HG03064 (cell line): ENCODE measurements around the gene TTYH2.
"Not testable (repeated sequence)": the region's sequence is repeated elsewhere in the genome, so short reads cannot be mapped to it uniquely, and the experiment has no call there.

Experiments used
- ATAC-seq: cut with Tn5 transposase; IDR thresholded peaks from one replicate; pipeline ENCODE4 v1.9.1; 2021; ENCODE audit warnings: low read depth; ENCODE audit not compliant: unreplicated experiment

Gene TTYH2

DNA sequence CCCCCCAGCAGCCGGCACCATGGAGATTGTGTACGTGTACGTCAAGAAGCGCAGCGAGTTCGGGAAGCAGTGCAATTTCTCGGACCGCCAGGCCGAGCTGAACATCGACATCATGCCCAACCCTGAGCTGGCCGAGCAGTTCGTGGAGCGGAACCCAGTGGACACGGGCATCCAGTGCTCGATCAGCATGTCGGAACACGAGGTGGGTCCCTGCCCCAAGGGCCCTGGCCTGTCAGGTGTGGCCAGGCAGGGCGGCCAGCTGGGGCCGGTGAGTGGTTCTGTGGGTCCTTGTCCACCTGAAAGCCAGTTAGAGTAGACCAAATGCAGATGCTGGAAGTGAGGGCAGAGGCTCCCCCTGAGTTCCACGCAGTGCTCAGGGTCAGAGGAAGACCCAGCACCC, 68.4 kb downstream of the TTYH2 start:
- ATAC-seq, result no peak

DNA sequence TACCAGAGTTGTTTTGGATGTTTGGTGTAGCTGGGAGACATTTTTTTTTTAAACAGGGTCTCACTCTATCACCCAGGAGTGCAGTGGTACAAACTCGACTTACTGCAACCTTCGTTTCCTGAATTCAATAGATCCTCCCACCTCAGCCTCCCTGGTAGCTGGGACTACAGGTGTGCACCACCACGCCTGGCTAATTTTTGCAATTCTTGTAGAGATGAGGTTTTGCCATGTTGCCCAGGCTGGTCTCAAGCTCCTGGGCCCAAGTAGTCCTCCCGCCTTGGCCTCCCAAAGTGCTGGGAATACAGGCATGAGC, 68.9 kb downstream of the TTYH2 start:
- not testable (repeated sequence) for ATAC-seq

DNA sequence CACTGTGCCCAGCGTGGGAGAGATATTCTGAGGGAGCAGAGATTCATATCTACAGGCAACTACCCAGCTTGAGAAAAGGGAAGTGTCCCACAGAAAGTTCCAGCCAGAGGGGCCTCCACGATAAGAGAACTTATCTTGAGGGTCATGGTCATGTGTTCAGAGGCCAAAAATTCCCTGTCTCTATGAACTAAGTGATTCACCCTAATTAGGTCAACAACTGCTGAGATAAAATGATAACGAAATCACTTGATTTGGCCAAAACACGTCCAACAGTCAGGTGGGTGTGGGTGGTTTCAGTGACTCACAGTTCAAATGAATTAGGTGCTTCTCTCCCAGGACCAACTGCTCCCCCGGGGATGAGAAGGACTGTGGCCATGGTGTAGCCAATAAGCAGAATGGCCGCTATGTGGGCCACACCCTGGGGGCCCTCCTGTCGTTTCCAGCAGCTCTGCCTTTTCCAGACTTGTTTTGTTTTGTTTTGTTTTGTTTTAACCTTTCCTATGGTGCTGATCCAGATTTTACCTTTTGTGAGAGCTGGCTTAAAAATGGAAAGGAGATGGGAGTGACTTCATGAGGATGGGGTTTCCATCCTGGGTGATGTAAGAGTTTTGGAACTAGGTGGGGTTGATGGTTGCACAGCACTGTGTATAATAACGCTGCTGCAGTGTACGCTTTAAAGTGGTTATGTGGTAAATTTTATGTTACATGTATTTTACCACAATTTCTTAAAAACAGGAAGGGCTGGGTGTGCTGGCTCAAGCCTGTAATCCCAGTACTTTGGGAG, 69.4 kb downstream of the TTYH2 start:
- no peak for ATAC-seq

DNA sequence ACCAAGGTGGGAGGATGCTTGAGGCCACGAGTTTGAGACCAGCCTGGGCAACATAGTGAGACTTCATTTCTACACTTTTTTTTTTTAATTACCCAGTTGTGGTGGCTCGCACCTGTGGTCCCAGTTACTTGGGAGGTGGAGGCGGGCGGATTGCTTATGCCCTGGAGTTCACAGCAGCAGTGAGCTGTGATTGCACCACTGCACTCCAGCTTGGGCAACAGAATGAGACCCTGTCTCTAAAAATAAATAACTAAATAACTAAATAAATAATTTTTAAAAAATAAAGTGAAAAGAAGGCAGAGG, 70.0 kb downstream of the TTYH2 start:
- no peak for ATAC-seq

DNA sequence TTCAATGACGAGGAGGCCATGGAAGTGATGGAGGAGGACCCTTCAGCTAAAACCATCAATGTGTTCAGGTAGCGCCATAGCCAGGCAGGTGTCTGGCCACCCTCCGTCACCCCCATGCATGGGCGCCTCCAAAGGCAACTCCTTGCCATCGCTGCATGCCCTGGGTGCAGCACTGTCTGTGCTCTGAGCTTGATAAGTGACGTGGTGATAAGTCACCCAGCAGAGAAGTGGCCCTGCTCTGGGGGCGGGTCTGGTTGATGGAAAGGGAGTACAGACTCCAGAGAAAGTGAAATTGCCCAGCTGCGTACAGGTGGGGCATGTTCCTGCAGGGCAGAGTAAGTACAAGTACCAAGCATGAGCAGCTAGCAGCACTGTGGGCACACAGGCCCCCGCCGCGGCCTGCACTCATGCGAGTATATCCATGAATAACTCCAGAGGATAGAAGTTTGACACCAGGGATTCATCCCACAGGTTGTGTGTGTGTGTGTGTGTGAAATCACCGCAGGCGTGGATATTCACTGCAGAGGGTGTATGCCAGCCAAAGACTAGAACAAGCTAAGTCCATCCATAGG, 73.7 kb downstream of the TTYH2 start:
- no peak for ATAC-seq

DNA sequence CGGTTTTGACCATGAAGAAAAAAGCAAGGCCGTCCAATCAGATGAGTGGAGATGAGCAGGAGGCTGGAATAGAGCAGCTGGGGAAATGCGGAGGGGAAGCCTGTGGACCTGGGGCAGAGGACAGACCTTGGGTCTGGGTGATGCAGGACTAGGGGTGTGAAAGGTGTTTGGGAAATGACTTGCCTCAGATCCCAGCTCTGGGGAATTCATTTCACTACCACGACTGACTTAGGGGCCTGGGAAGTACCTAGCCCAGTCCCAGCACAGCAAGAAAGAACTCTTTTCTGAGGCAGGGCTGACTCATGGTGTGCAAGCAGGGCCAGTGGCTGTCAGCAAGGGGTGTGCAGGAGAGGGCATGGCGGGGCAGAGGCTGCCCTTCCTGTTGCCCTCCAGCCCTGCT, 75.4 kb downstream of the TTYH2 start:
- no peak for ATAC-seq

DNA sequence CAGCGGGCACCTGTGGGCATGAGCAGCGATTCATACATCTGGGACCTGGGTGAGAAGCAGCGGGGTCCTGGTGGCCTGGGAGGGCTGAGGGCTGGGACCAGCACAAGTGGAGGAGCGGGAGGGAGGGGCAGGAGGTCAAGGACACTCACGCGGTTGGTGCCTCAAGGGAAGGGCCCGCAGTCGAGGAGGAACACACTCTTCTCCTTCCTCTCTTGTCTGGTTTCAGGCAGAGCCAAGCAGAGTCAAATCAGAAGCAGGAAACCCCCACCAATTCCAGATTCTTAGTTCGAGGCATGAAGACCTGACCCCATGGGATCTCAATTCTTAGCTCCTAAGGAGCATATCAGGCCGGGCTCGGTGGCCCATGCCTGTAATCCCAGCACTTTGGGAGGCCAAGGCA, 76.3 kb downstream of the TTYH2 start:
- ATAC-seq, result no peak

DNA sequence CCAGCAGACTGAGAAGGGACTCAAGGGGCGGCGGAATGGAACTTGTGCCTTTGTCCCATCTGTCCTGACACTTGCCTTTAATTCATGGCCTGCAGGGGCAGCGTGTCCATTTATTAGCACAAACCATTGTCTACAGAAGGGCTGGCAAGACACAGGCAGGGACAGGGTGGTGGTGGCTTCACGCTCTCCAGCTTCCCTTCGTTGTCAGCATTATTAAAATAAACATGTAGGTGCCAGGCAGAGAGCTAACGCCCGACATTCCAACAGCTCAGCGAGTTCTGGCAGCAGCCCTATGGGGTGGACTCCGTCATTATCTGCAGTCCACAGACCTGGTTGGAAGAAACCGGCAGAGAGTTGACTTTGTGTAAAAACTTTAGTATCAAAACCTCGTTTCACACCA, 77.0 kb downstream of the TTYH2 start:
- ATAC-seq, result no peak

DNA sequence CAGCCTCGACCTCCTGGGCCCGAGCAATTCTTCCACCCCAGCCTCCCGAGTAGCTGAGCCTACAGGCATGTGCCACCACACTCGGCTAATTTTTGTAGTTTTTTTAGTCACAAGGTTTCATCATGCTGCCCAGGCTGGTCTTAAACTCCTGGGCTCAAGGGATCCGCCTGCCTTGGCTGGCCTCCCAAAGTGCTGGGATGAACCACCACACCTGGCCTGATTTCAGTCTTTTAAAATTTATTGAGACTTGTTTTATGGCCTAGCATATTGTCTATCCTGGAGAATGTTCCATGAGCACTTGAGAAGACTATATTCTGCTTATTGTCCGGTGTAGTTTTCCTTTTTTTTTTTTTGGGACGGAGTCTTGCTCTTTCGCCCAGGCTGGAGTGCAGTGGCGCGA, 79.1 kb downstream of the TTYH2 start:
- no peak for ATAC-seq

DNA sequence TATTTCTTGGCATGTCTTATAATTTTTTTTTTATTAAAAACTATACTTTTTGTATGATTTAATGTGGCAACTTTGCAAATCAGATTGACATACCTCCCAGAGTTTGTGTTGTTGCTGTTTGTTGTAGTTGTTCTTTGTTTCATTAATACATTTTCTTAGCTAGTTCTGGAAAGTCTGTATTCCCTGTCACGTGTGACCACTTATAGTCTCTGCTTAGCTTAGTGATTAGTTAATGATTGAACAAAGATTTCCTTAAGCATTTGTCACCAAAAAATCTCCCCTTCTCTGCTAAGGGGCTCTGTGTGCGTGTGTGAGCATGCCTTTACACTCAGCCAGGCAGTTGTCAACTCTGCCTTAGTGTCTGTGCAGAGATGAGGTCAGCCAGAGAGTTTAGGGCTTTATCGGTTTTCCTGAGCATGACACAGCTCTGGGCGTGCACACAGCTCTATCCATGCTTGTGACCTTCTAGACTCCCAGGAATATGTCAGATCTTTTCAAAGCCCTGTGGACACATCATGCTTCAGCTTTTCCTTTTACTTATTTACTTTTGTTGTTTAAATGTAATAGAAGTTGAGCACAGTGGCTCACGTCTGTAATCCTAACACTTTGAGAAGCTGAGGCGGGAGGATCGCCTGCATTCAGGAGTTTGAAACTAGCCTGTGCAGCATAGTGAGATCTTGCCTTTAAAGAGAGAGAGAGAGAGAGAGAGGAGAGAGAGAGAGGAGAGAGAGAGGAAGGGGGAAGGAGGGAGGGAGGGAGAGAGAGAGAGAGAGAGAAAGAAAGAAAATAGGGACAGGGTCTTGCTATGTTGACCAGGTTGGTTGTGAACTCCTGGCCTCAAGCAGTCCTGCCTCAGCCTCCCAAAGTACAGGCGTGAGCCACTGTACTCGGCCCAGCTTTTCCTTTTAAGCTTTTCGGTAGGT, 82.5 kb downstream of the TTYH2 start:
- no peak for ATAC-seq

DNA sequence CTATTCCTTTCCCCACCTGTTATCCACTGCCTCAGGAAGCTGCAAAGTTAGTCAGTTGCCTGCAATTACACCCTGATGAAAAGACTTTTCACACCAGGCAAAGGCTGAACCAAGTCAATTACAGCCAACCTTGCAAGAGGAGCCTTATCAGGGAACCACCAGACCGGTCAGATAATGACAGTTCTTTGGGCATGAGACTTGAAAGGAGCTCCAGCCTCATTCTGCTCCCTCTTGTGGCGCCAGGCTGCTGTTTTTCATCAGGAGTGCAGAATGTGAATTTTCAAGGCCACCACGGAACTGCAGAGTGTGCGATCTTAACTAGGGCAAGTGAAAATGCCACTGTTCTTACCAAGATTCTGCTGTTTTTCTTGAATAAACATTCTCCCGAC, 83.2 kb downstream of the TTYH2 start:
- no peak for ATAC-seq

DNA sequence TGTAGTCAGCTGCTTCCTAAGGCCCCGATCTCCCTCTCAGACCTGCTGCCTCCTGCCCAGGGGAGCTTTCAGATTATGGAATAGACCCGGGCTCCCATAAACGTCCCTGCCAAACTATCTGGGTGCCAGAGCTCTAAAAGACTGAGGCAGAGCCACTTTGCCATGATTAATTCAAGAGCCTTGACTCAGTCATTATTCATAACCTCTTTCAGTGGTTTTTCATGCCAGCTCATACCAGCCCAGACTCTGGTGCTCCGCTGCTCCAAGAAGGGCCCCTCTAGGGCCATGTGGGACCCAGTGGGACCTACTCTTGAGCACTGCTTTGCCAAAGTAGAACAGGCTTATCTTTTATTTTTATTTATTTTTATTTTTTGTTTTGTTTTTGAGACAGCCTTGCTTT, 84.6 kb downstream of the TTYH2 start:
- no peak for ATAC-seq

DNA sequence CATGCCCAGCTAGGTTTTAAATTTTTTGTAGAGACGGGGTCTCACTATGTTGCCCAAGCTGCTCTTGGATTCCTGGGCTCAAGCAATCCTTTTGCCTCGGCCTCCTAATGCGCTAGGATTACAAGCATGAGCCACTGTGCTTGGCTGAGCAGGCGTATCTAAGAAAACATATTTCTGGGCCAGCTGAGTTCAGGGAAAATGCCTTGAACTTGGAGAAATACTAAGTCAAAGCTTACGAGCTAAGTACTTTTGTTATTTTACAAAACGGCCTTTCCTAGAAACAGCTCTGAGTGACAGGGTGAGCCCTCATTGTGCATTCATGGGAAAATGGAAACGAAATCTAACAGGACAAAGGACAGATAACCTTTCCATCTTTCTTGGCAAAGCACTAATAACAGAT, 85.4 kb downstream of the TTYH2 start:
- ATAC-seq, result no peak

DNA sequence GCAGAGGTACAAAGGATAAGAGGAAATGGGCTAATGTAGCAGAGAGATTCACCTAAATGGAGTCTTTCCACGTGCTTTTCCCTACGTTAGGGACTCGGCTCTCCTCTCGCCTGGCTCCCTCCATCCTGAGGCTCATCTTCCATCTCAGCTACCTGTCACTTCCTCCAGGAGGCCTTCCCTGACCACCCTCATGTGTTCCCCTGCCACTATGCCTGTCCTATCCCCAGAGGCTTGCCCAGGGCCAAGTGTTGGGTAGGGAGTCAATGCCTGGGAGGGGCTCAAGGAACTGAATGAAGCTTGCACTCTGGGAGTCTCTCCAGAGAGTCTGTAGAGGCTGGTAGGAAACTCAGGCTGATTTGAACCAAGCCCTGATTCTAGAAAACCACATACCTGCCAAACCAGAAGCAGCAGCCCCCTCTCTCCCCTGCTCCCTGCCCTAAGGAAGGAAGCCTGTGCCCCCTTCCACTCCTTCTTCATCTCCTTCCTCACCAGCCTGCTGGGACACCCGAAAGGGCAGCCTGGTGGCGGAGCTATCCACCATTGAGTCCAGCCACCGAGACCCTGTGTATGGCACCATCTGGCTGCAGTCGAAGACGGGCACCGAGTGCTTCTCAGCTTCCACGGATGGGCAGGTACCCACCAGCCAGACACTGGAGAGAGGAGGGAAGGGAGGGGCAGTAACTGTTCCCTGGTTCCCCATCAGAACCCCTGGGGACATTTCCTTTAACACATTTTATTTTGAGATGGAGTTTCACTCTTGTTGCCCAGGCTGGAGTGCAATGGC, 86.0 kb downstream of the TTYH2 start:
- no peak for ATAC-seq

DNA sequence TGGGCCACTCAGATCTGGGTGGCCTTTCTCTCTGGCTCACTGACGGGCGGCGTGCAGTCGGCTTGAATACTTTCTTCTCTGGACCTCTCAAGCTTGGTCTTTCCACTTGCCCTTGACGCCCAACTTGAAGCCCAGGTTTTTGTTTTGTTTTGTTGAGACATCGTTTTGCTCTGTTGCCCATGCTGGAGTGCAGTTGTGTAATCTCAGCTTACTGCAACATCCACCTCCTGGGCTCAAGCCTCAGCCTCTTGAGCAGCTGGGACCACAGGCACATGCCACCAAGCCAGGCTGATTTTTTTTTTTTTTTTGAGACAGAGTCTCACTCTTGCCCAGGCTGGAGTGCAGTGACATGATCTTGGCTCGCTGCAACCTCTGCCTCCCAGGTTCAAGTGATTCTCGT, 89.9 kb downstream of the TTYH2 start:
- no peak for ATAC-seq

DNA sequence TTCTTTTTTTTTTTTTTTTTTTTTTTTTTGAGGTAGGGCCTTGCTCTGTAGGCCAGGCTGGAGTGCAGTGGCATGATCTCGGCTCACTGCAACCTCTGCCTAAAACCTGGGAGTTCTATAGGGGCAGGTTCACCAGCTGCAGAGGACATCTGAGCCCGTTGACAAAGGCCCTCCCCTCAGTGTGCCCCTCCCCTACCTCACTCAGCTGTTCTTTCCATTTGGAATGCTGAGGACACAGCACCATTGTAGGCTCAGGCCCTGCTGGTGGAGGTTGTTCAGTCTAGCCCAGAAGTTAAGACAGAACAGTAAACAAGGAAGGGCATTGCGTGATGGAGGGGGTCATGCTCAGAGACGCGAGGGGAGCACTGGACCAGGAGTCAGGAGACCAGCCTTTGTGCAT, 90.8 kb downstream of the TTYH2 start:
- ATAC-seq, result no peak

DNA sequence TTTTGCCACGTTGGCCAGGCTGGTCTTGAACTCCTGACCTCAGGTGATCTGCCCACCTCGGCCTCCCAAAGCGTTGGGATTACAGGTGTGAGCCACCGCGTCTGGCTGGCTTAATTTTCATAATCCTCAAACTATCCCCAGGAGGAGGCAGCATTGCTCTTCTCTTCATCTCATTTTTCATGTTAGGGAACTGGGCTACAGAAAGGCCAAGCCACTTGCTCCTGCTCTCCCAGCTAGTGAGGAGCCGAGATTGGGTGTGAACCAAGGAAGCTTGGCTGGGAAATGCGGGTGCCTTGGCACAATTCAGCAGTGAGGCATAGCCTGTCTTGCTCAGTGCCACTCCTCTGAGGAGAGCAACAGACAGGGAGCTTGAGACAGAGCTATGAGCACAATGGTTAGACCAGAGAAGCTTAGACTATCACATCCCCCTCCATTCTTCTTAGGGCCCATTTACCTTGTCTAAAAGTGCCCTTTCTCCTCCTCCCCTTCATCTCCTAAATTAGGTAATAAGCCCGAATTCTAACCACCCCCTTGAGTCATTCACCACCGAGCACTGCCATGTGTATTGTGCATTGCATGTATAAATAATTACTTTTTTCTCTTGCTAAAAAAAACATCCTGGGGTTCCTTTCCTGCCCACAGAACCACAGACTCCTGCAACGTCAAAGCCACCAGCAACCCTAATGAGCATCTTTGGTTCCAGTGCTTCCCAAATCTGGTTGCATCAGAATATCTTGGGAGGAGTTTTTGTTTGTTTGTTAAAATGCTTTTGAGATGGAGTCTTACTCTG, 92.7 kb downstream of the TTYH2 start:
- no peak for ATAC-seq

DNA sequence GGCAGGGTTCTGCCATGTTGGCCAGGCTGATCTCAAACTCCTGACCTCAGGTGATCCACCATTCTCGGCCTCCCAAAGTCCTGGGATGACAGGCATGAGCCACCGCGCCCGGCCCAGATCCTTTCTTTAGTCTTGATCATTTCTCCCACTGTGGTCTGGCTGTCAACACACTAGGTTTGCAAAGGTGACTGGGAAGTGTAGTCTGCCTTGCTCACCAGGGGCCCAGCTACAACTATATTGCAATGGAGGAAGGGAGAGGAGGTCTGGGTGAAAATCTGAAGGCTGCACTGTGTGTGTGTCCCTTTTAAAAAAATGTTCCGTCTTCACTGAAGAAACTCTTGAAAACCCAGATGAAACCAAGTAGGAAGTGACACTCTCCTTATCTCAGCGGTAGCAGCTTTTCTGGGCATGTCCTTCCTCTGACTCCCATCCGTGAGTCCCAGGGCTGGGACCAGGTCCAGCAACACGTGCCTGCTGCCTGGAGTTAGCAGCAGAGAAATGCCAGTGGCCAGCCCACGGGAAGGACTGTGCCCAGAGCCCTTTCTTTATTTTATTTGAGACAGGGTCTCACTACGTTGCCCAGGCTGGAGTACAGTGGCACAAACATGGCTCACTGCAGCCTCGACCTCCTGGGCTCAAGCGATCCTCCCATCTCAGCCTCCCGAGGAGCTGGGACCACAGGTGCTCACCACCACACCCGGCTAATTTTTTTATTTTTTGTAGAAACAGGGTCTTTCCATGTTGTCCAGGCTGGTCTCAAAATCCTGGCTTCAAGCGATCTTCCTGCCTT, 94.8 kb downstream of the TTYH2 start:
- ATAC-seq, result no peak

DNA sequence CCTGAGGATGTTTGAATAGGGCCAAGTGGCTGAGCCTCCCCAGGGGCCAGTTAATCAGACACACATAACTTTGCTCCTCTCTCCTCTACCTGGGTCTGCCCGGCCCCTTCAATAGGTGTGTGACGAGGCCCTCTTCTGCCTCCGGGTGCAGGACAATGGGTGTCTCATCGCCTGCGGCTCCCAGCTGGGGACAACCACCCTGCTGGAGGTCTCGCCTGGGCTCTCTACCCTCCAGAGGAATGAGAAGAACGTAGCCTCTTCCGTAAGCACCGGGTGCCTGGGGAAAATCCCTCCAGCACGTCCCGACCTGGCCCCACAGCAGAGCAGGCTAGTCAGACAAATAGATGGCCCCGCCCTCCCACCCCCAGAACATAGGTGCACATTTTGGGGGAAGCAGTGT, 96.5 kb downstream of the TTYH2 start:
- ATAC-seq, result no peak
